ENCODE data around the gene LRRFIP2.
"Not testable (repeated sequence)": the region's sequence is repeated elsewhere in the genome, so short reads cannot be mapped to it uniquely, and the experiment has no call there.

The LRRFIP2 gene

DNA sequence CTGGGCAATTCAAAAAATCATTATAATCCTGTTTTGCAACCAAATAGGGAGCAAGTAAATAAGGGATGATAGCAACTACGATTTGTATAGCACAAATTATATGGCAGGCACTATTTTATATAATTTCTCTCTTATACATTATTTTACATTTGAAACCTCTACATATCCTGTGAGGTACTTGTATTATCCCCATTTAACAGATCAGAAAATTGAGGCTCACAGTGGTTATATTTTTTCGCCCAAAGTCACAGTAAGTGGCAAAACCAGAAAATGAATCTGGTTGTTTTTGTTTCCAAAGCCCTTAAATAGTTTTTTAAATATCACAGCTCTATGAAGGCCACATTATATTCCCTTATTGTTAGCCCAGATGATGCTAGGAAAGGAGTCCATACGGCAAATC, 106.8 kb downstream of the LRRFIP2 start:
- DNase-seq (ENCODE audit: low read depth, low spot score) = no peak

GRCh38 chr3:37064747-37065146, 109.6 kb downstream of the LRRFIP2 start:
- no peak for DNase-seq (ENCODE audit: low read depth, low spot score)

- DNase-seq (ENCODE audit: low read depth, low spot score) = no peak
These were observed 116.3 kb downstream of the LRRFIP2 start for GRCh38 chr3:37058117-37058516.

DNA sequence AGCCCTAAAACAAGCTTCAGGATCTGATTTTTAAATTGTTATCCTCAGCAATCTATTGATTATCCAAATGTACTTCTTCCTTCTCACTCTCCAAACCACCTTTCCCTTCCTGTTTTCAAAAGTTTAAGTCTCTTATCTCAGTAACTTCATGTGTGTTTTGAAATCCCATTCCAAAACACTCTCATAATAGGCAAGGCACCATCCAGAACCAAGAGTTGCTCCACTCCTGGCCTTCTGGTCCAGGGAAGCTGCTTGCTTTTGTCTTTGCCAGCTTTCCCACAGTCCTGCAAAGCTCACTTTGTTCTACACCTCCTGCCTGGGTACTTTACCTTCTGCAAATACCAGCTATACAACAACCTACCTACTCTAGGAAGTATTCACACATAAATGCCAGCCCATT, 117.6 kb downstream of the LRRFIP2 start:
- no peak for DNase-seq (ENCODE audit: low read depth, low spot score)

- not testable (repeated sequence) for DNase-seq (ENCODE audit: low read depth, low spot score)
These were observed 119.3 kb downstream of the LRRFIP2 start for GRCh38 chr3:37055077-37055476.

DNA sequence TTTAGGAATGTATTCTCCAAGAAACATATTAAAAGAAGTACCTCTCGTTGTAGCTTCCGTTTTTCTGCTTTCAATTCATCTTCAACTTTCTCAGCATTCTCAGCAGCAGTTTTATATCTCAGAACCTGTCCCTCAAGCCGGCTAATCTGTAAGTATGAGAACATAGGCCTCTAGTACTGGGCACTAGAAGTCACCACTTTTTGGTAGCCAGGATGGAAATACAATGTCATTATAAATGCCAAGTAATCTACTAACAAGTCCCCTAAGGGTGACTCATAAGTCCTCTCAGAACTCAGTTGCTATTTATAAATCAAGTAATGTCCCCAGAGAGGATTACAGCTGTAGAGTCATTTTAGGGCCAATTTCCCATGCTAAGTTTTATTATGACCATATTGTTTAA, 120.0 kb downstream of the LRRFIP2 start:
- DNase-seq (ENCODE audit: low read depth, low spot score) = no peak

- DNase-seq (ENCODE audit: low read depth, low spot score) = no peak
These were observed 120.6 kb downstream of the LRRFIP2 start for GRCh38 chr3:37053753-37054152.

- no peak for DNase-seq (ENCODE audit: low read depth, low spot score)
These were observed 121.0 kb downstream of the LRRFIP2 start for GRCh38 chr3:37053337-37053736.

DNA sequence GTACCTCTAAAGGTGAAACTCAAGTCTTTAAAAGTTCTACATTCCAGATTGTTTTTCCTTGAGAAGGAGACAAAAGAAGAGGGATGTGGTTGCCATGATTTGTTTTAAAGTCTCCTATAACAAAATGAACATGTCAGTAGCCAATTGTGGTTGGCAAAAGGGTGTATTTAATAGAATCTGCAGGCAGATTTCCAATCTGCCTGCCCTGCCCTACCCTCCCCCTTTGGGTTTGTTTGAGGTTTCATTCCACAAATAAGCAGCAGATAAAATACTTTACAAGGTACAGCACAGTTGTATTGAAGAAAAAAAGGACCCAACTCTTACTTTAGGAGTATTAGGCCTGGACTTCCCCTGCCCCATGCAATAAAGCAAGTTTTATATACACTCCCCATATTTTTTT, 121.5 kb downstream of the LRRFIP2 start:
- no peak for DNase-seq (ENCODE audit: low read depth, low spot score)

DNA sequence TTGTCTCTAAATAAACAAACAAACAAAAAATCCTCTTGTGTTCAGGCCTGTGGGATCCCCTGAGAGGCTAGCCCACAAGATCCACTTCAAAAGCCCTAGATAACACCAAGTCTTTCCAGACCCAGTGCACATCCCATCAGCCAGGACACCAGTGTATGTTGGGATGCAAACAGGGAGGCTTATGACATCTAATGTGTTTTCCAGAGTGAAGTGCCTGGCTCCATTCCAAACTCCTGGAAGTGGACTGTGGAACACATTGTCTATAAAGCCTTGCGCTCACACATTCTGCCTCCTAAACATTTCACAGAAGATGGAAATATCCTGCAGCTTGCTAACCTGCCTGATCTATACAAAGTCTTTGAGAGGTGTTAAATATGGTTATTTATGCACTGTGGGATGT, 124.1 kb downstream of the LRRFIP2 start:
- DNase-seq (ENCODE audit: low read depth, low spot score) = no peak

- not testable (repeated sequence) for DNase-seq (ENCODE audit: low read depth, low spot score)
These were observed 131.7 kb downstream of the LRRFIP2 start for GRCh38 chr3:37042712-37043111.

- DNase-seq (ENCODE audit: low read depth, low spot score) = no peak
These were observed 132.7 kb downstream of the LRRFIP2 start for GRCh38 chr3:37041546-37042195.

DNA sequence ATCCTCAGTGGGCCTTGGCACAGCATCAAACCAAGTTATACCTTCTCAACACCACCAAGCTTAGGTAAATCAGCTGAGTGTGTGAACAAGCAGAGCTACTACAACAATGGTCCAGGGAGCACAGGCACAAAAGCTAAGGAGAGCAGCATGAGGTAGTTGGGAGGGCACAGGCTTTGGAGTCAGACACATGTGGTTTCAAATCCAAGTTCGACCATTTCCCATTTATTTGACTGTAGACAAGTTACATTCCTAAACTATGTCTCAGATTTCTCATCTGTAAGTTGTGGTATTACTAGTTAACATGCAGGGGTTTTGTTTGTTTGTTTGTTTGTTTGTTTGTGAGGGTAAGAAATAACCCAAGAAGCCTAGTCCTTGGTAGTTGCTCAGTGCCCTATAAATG, 134.2 kb downstream of the LRRFIP2 start:
- DNase-seq (ENCODE audit: low read depth, low spot score) = no peak

DNA sequence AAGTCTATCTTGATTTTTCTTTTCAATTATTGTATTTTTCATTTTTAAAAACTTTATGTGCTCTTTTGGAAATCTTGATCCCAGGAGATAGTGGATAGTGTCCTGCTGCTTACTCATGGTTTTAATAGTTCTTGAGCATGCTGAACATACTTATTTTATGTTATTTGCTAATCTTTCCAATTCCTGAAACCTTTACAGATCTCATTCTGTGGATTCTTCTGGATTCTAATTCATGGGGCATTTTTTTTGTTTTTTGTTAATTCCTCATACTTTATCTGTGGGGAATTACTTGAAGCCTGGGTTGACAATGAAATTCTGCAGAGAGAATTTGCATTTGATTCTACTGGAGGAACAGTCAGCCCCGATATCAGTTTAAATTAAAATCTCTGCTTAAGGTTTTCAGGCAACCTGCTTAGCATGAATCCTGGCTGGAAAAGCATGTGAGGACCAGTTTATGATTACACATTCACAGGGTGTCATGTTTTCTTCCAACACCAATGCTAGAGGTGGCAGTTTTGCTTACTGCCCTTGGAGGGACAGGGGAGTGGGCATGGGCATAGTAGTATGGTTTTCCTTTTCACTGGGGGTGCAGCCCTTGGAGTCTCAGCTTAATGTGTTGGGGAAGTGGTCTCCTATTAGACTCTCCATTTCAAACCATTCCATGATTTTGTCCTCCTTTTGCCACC, 135.1 kb downstream of the LRRFIP2 start:
- no peak for DNase-seq (ENCODE audit: low read depth, low spot score)

- no peak for DNase-seq (ENCODE audit: low read depth, low spot score)
These were observed 137.0 kb downstream of the LRRFIP2 start for GRCh38 chr3:37037352-37037751.

DNA sequence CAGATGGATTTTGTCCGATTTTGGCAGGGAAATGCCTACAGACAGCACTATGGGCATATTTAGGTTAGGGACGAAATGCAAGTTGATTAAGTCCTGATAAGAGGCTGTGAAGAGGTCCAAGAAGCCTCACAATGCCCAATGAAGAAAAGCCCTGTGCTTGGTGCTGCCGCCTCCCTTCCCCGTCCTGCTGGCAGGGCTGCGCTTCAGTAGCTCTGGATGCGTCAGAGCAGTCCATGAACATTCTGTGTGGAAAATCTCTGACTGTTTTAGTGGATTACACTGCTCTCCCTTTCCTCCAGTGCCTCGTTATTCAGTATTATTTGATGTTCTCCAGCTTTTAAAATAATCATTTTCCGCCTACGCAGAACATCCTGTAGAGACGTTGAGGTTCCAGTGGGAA, 141.4 kb downstream of the LRRFIP2 start:
- no peak for DNase-seq (ENCODE audit: low read depth, low spot score)

DNA sequence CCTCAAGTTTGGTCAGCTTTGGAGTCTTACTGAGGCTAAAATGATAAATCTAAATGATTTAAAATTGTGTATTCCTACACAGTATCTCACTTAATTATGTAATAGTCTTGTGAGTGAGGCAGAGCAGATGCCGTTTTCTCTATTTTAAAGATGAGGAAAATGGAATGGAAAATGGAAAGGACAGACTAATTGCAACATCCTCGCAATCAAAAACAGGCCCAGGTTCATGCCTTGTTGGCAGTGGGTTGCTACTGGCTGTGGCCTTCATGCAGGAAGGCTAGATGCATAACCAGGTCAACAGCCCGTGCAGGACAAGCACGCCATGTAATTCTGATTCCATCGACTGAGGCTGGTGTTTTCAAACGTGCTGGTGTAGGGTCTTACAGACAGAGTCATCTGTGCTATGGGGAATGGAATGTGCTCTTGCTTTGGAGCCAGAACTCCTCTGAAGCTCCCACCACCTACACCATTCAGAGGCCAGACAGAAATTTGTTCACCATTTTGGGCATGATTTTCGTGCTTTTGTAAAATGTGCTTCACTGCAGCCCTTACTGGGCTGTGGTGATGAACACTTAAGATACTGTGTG, 143.2 kb downstream of the LRRFIP2 start:
- no peak for DNase-seq (ENCODE audit: low read depth, low spot score)

GRCh38 chr3:37030588-37030987, 143.8 kb downstream of the LRRFIP2 start:
- no peak for DNase-seq (ENCODE audit: low read depth, low spot score)

- no peak for DNase-seq (ENCODE audit: low read depth, low spot score)
These were observed 144.7 kb downstream of the LRRFIP2 start for GRCh38 chr3:37029516-37030163.

- no peak for DNase-seq (ENCODE audit: low read depth, low spot score)
These were observed 145.3 kb downstream of the LRRFIP2 start for GRCh38 chr3:37029111-37029510.

GRCh38 chr3:37028329-37028728, 146.1 kb downstream of the LRRFIP2 start:
- DNase-seq (ENCODE audit: low read depth, low spot score) = no peak

DNA sequence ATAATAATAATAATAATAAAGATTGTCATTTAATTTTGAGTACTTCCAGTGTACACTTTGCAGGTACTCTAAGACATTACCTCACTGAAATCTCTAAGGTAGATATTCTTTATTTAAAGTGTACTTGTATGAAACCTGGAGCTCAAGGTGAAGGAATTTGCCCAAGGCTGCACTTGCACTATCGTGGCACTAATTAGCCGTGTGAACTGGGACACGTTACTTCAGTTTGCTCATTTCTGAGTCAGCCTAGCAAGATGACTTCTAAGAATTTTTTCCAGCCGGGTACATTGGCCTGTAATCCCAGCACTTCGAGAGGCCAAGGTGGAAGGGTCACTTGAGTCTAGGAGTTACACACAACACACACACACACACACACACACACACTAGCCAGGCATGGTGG, 147.5 kb downstream of the LRRFIP2 start:
- no peak for DNase-seq (ENCODE audit: low read depth, low spot score)
